Measurements from ENCODE around the gene PRKAG1.

Gene PRKAG1

GRCh38 chr12:49031573-49032161 lies 13.1 kb upstream of the PRKAG1 start:
- DNase-seq (ENCODE audit: low spot score) = no peak

- no peak for DNase-seq (ENCODE audit: low spot score)
These were observed 12.4 kb upstream of the PRKAG1 start for GRCh38 chr12:49030714-49031572.

- DNase-seq (ENCODE audit: low spot score) = no peak
These were observed 11.5 kb upstream of the PRKAG1 start for GRCh38 chr12:49030119-49030518.

- no peak for DNase-seq (ENCODE audit: low spot score)
These were observed 10.2 kb upstream of the PRKAG1 start for GRCh38 chr12:49028666-49029275.

- DNase-seq (ENCODE audit: low spot score) = no peak
These were observed 9.4 kb upstream of the PRKAG1 start for GRCh38 chr12:49027846-49028555.

GRCh38 chr12:49026678-49027480 lies 8.3 kb upstream of the PRKAG1 start:
- DNase-seq (ENCODE audit: low spot score) = no peak

- DNase-seq (ENCODE audit: low spot score) = no peak
These were observed 7.5 kb upstream of the PRKAG1 start for GRCh38 chr12:49026101-49026500.

GRCh38 chr12:49025463-49025862 lies 6.9 kb upstream of the PRKAG1 start:
- DNase-seq (ENCODE audit: low spot score) = no peak

- DNase-seq (ENCODE audit: low spot score) = no peak
These were observed 6.0 kb upstream of the PRKAG1 start for GRCh38 chr12:49024543-49024942.

- DNase-seq (ENCODE audit: low spot score) = no peak
These were observed 5.2 kb upstream of the PRKAG1 start for GRCh38 chr12:49023812-49024211.

GRCh38 chr12:49022558-49023178 lies 4.1 kb upstream of the PRKAG1 start:
- DNase-seq (ENCODE audit: low spot score) = no peak

GRCh38 chr12:49021292-49021915 lies 2.8 kb upstream of the PRKAG1 start:
- no peak for DNase-seq (ENCODE audit: low spot score)

- no peak for DNase-seq (ENCODE audit: low spot score)
These were observed 1.9 kb upstream of the PRKAG1 start for GRCh38 chr12:49020441-49020840.

- DNase-seq (ENCODE audit: low spot score) = peak; percentile 44
These were observed 1.1 kb upstream of the PRKAG1 start for GRCh38 chr12:49019443-49020324.

GRCh38 chr12:49019120-49019430 lies 499 bp upstream of the PRKAG1 start:
- no peak for DNase-seq (ENCODE audit: low spot score)

GRCh38 chr12:49017891-49018260 lies 700 bp downstream of the PRKAG1 start:
- DNase-seq (ENCODE audit: low spot score) = peak; percentile 43

- no peak for DNase-seq (ENCODE audit: low spot score)
These were observed 3.4 kb downstream of the PRKAG1 start for GRCh38 chr12:49015196-49015595.

GRCh38 chr12:49014547-49014946 lies 4.0 kb downstream of the PRKAG1 start:
- no peak for DNase-seq (ENCODE audit: low spot score)

- no peak for DNase-seq (ENCODE audit: low spot score)
These were observed 5.1 kb downstream of the PRKAG1 start for GRCh38 chr12:49013428-49013827.

GRCh38 chr12:49012739-49013138 lies 5.8 kb downstream of the PRKAG1 start:
- DNase-seq (ENCODE audit: low spot score) = no peak
